Parathyroid adenoma (tissue), 2 donors: Measurements from ENCODE around the gene USP3.
"Not testable (repeated sequence)": the region's sequence is repeated elsewhere in the genome, so short reads cannot be mapped to it uniquely, and the experiment has no call there.

ENCODE experiments used
- H2AFZ ChIP-seq: fragments of 300-600 bp; sonication (generic); one replicate; pipeline ENCODE4 v1.7.0; 2017; ENCODE audit warnings: antibody characterized with exemption, mild to moderate bottlenecking
- H3K27ac ChIP-seq: fragments of 300-600 bp; sonication (generic); one replicate; pipeline ENCODE4 v1.7.0; 2017
- H3K27me3 ChIP-seq: fragments of 300-600 bp; sonication (generic); one replicate; pipeline ENCODE4 v1.7.0; 2017; ENCODE audit warnings: low read length; ENCODE audit not compliant: control insufficient read depth, insufficient read depth
- H3K36me3 ChIP-seq: fragments of 300-600 bp; sonication (generic); one replicate; pipeline ENCODE4 v1.7.0; 2017; ENCODE audit warnings: low read length; ENCODE audit not compliant: control insufficient read depth, insufficient read depth
- H3K4me1 ChIP-seq: fragments of 300-600 bp; sonication (generic); one replicate; pipeline ENCODE4 v1.7.0; 2017; ENCODE audit warnings: control low read depth
- H3K4me2 ChIP-seq: fragments of 300-600 bp; sonication (generic); one replicate; pipeline ENCODE4 v1.7.0; 2017; ENCODE audit warnings: low read length
- H3K4me3 ChIP-seq: fragments of 300-600 bp; sonication (generic); one replicate; pipeline ENCODE4 v1.7.0; 2017; ENCODE audit warnings: low read depth, low read length
- H3K79me2 ChIP-seq: fragments of 300-600 bp; sonication (generic); one replicate; pipeline ENCODE4 v1.7.0; 2017; ENCODE audit warnings: control low read depth
- H3K9ac ChIP-seq: fragments of 300-600 bp; sonication (generic); one replicate; pipeline ENCODE4 v1.7.0; 2017; ENCODE audit warnings: mild to moderate bottlenecking
- H3K9me3 ChIP-seq: fragments of 300-600 bp; sonication (generic); one replicate; pipeline ENCODE4 v1.7.0; 2017; ENCODE audit warnings: low read length; ENCODE audit not compliant: control insufficient read depth
- TF ChIP-seq, protein P1 (sequence below): fragments of 300-600 bp; sonication (generic); IDR thresholded peaks from one replicate; pipeline ENCODE4 v1.7.0; 2017; ENCODE audit warnings: antibody characterized with exemption, mild to moderate bottlenecking
- donor health status: primary hyperparathyroidism.

The USP3 gene

DNA sequence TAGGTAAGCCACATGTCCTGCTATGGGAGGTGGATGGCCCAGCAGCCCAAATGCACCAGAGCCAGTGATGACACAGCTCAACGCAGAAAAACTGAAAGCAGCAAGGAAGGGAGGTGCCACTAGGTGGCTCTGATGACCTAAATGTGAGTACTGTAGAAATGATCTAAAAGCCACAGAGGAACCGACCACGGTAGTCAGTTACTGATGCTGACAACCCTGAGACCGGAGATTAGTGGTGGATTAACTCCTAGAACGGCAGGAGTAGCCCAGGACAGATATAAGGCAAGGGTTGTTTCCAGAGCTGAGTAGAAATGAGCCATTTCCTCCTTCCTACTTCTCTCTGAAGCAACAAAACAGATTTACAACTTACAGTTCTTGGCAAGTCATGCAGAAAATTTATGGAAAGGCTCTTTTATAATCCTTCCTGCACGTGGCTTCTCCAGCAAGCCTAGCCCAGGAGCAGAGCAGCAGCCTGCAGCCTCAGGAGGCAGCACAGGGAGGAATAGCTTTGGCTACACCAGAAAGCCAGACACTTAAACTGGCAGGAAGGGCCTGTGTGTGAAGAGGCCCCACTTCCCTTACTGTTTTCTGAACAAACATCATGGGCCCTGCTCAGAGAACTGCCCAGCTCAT, 105.9 kb downstream of the USP3 start:
- Histone ChIP-seq H3K4me3 (no peak overlapping the region), H3K4me2 (peak overlapping the region; percentile 23), H3K9me3 (no peaks in the 10 kb centered on the region), H3K79me2 (no peaks in the 10 kb centered on the region), H3K36me3 (no peaks in the 10 kb centered on the region), H2AFZ (no peak overlapping the region), H3K27me3 (no peaks in the 10 kb centered on the region), H3K9ac (no peak overlapping the region), H3K27ac (peak overlapping the region; percentile 27), H3K4me1 (peaks cover 4% of the 10 kb centered on the region)
- TF ChIP-seq, protein P1, sequence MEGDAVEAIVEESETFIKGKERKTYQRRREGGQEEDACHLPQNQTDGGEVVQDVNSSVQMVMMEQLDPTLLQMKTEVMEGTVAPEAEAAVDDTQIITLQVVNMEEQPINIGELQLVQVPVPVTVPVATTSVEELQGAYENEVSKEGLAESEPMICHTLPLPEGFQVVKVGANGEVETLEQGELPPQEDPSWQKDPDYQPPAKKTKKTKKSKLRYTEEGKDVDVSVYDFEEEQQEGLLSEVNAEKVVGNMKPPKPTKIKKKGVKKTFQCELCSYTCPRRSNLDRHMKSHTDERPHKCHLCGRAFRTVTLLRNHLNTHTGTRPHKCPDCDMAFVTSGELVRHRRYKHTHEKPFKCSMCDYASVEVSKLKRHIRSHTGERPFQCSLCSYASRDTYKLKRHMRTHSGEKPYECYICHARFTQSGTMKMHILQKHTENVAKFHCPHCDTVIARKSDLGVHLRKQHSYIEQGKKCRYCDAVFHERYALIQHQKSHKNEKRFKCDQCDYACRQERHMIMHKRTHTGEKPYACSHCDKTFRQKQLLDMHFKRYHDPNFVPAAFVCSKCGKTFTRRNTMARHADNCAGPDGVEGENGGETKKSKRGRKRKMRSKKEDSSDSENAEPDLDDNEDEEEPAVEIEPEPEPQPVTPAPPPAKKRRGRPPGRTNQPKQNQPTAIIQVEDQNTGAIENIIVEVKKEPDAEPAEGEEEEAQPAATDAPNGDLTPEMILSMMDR: peak; percentile 49

GRCh38 chr15:63611177-63611576, 106.8 kb downstream of the USP3 start:
- Histone ChIP-seq H2AFZ (no peak overlapping the region), H3K27me3 (no peaks in the 10 kb centered on the region), H3K4me3 (no peak overlapping the region), H3K9ac (no peak overlapping the region), H3K27ac (peak overlapping the region; percentile 27), H3K9me3 (no peaks in the 10 kb centered on the region), H3K4me1 (peaks cover 4% of the 10 kb centered on the region), H3K4me2 (no peak overlapping the region), H3K36me3 (no peaks in the 10 kb centered on the region), H3K79me2 (no peaks in the 10 kb centered on the region)
- TF ChIP-seq, protein P1: no peak

DNA sequence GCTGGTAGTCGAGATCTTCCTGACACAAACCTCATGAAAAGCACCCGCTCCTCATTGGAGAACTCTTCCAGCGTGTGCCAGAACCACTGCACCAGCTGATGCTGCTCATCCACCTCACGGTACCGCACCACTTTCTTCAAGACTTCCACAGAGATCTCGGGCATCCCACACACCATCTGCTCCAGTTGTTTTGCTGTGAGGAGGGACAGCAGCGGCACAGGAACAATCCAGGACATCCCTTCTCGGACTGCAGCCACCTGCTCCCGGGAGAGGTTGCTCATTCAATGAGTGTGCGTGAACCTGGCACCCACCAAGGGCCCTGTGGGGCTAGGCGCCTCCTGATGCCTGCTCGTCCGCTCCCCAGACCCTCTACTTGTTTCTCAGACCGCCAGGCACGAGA, 107.9 kb downstream of the USP3 start:
- Histone ChIP-seq H2AFZ (no peak overlapping the region), H3K4me2 (no peak overlapping the region), H3K27me3 (no peaks in the 10 kb centered on the region), H3K4me1 (peaks cover 8% of the 10 kb centered on the region), H3K27ac (no peak overlapping the region), H3K79me2 (no peaks in the 10 kb centered on the region), H3K36me3 (no peaks in the 10 kb centered on the region), H3K4me3 (no peak overlapping the region), H3K9ac (no peak overlapping the region), H3K9me3 (no peaks in the 10 kb centered on the region)
- TF ChIP-seq, protein P1: no peak

DNA sequence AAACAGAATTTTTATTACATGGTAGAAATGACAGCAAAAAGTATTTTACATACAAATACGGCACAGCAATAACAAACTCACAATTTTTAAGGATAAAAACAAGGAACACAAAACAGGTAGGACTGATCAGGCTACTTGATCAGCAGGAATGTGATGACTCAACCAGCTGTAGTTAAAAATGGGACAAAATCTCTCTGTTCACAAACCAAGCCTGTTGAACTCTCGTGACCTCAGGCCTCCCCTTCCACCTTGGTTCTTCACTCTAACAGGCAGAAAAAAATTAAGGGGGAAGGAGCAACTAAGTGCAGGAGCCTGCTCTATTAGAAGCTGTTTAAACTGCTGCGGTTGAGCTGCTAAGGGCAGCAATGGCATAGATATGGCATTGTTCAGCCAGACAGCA, 111.5 kb downstream of the USP3 start:
- Histone ChIP-seq H3K79me2 (no peaks in the 10 kb centered on the region), H3K4me1 (peaks cover 4% of the 10 kb centered on the region), H2AFZ (no peak overlapping the region), H3K27me3 (no peaks in the 10 kb centered on the region), H3K27ac (peak overlapping the region; percentile 42), H3K4me2 (peak overlapping the region; percentile 54), H3K9me3 (no peaks in the 10 kb centered on the region), H3K36me3 (no peaks in the 10 kb centered on the region), H3K9ac (no peak overlapping the region), H3K4me3 (no peak overlapping the region)
- TF ChIP-seq, protein P1: no peak

- H3K36me3 ChIP-seq, H2AFZ ChIP-seq, H3K4me3 ChIP-seq, H3K27ac ChIP-seq, H3K27me3 ChIP-seq, H3K4me2 ChIP-seq, H3K9ac ChIP-seq, H3K4me1 ChIP-seq, H3K9me3 ChIP-seq, H3K79me2 ChIP-seq: not testable (repeated sequence)
These were observed 112.8 kb downstream of the USP3 start for GRCh38 chr15:63617147-63617546.

DNA sequence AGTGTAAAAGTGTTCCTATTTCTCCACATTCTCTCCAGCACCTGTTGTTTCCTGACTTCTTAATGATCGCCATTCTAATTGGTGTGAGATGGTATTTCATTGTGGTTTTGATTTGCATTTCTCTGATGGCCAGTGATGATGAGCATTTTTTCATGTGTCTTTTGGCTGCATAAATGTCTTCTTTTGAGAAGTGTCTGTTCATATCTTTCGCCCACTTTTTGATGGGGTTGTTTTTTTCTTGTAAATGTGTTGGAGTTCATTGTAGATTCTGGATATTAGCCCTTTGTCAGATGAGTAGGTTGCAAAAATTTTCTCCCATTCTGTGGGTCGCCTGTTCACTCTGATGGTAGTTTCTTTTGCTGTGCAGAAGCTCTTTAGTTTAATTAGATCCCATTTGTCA, 113.2 kb downstream of the USP3 start:
- not testable (repeated sequence) for H3K9me3 ChIP-seq, H2AFZ ChIP-seq, H3K4me3 ChIP-seq, H3K79me2 ChIP-seq, H3K4me1 ChIP-seq, H3K27ac ChIP-seq, H3K36me3 ChIP-seq, H3K9ac ChIP-seq, H3K4me2 ChIP-seq, H3K27me3 ChIP-seq

GRCh38 chr15:63620760-63621159, 116.4 kb downstream of the USP3 start:
- not testable (repeated sequence) for H3K27me3 ChIP-seq, H3K4me1 ChIP-seq, H3K36me3 ChIP-seq, H3K79me2 ChIP-seq, H3K27ac ChIP-seq, H2AFZ ChIP-seq, H3K4me2 ChIP-seq, H3K9me3 ChIP-seq, H3K4me3 ChIP-seq, H3K9ac ChIP-seq
